ENCODE results near the gene EPAS1. TPM values are rescaled to one million over a fixed set of nuclear protein-coding genes. Genes with fewer than 3 reads are reported as not detected.

The EPAS1 gene
- total and polyA plus RNA-seq, 2 of the 13 experiments (the other 11 are each of a cell fraction or from before 2014, with no cell fraction given) = 47.1 to 182 TPM

DNA sequence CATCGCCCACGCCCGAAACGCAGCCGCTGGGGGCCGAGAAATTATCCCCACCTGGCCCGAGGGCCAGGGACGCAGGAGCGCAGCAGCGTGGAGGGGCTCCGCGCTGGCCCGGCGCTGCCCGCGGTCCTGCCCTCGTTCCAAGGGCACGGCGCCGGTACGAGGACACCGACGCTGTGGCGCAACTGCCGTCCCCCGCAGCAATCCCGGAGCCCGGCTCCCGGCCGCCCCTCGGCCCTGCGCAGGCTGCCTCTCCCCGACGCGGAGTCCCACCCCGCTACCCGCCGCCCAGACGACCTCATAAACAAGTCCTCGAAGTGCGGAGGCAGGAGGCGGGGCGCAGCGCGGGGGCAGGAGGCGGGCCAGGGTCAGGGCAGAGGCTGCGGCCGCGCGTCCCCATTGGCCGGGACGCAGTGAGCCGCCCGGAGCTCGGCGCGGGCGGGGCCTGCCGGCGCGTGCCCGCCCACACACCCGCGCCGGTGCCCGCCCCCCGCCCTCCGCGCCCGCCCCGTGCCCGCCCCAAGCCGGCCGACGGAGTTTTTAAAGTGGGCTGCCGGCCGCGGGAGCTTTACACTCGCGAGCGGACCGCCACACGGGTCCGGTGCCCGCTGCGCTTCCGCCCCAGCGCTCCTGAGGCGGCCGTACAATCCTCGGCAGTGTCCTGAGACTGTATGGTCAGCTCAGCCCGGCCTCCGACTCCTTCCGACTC is at the start of gene EPAS1 (continued):
- TF ChIP-seq, protein P1, sequence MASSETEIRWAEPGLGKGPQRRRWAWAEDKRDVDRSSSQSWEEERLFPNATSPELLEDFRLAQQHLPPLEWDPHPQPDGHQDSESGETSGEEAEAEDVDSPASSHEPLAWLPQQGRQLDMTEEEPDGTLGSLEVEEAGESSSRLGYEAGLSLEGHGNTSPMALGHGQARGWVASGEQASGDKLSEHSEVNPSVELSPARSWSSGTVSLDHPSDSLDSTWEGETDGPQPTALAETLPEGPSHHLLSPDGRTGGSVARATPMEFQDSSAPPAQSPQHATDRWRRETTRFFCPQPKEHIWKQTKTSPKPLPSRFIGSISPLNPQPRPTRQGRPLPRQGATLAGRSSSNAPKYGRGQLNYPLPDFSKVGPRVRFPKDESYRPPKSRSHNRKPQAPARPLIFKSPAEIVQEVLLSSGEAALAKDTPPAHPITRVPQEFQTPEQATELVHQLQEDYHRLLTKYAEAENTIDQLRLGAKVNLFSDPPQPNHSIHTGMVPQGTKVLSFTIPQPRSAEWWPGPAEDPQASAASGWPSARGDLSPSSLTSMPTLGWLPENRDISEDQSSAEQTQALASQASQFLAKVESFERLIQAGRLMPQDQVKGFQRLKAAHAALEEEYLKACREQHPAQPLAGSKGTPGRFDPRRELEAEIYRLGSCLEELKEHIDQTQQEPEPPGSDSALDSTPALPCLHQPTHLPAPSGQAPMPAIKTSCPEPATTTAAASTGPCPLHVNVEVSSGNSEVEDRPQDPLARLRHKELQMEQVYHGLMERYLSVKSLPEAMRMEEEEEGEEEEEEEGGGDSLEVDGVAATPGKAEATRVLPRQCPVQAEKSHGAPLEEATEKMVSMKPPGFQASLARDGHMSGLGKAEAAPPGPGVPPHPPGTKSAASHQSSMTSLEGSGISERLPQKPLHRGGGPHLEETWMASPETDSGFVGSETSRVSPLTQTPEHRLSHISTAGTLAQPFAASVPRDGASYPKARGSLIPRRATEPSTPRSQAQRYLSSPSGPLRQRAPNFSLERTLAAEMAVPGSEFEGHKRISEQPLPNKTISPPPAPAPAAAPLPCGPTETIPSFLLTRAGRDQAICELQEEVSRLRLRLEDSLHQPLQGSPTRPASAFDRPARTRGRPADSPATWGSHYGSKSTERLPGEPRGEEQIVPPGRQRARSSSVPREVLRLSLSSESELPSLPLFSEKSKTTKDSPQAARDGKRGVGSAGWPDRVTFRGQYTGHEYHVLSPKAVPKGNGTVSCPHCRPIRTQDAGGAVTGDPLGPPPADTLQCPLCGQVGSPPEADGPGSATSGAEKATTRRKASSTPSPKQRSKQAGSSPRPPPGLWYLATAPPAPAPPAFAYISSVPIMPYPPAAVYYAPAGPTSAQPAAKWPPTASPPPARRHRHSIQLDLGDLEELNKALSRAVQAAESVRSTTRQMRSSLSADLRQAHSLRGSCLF (CRISPR knock-in tag; IDR thresholded peaks at IDR 0.05; ENCODE audit: borderline replicate concordance) = no peak
- TF ChIP-seq NCOA1 (CRISPR knock-in tag; IDR thresholded peaks at IDR 0.05) (no peak), THYN1 (CRISPR knock-in tag; IDR thresholded peaks at IDR 0.05; ENCODE audit: borderline replicate concordance, low read depth) (no peak), POGZ (CRISPR knock-in tag; IDR thresholded peaks at IDR 0.05) (peak; percentile 68), SIX4 (CRISPR knock-in tag; IDR thresholded peaks at IDR 0.05) (no peak), YY1 (IDR thresholded peaks at IDR 0.05; ENCODE audit: insufficient read depth, insufficient replicate concordance, low read depth, low read length) (peak; percentile 17), TBX3 (IDR thresholded peaks at IDR 0.05; ENCODE audit: borderline replicate concordance) (no peak), ZNF205 (CRISPR knock-in tag; IDR thresholded peaks at IDR 0.05) (peak; percentile 76), IKZF4 (CRISPR knock-in tag; IDR thresholded peaks at IDR 0.05; ENCODE audit: borderline replicate concordance, low read depth, not compliant biosample characterization) (peak; percentile 83), ARNT2 (CRISPR knock-in tag; IDR thresholded peaks at IDR 0.05; ENCODE audit: low read depth) (peak; percentile 95)
- TF ChIP-seq, protein P2, sequence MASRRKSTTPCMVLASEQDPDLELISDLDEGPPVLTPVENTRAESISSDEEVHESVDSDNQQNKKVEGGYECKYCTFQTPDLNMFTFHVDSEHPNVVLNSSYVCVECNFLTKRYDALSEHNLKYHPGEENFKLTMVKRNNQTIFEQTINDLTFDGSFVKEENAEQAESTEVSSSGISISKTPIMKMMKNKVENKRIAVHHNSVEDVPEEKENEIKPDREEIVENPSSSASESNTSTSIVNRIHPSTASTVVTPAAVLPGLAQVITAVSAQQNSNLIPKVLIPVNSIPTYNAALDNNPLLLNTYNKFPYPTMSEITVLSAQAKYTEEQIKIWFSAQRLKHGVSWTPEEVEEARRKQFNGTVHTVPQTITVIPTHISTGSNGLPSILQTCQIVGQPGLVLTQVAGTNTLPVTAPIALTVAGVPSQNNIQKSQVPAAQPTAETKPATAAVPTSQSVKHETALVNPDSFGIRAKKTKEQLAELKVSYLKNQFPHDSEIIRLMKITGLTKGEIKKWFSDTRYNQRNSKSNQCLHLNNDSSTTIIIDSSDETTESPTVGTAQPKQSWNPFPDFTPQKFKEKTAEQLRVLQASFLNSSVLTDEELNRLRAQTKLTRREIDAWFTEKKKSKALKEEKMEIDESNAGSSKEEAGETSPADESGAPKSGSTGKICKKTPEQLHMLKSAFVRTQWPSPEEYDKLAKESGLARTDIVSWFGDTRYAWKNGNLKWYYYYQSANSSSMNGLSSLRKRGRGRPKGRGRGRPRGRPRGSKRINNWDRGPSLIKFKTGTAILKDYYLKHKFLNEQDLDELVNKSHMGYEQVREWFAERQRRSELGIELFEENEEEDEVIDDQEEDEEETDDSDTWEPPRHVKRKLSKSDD (CRISPR knock-in tag; IDR thresholded peaks at IDR 0.05; ENCODE audit: low read depth) = no peak; the same call in none of the 2 replicates
